ENCODE measurements around the gene GNRHR. TPM values are rescaled to one million over a fixed set of nuclear protein-coding genes. Genes with fewer than 3 reads are reported as not detected.

The GNRHR gene
- total and polyA plus RNA-seq, 2 of the 4 experiments (the other 2 are of a cell fraction) = not detected

GRCh38 chr4:67751260-67751659 lies 2.9 kb downstream of the GNRHR start:
- no peak overlapping the region for H2BK20ac ChIP-seq (ENCODE audit: low read depth, low read length)
- no peak overlapping the region for H3K14ac ChIP-seq (replicated peaks; ENCODE audit: low read depth, low read length)
- H3K9me1 ChIP-seq (ENCODE audit: insufficient read depth, low read length) = no peaks in the 10 kb centered on the region; the same call in 1 of the 2 replicates
- H4K91ac ChIP-seq (ENCODE audit: insufficient read depth, low read depth, low read length) = no peak overlapping the region
- ChIA-PET POLR2A (ENCODE audit: unreplicated experiment) (no interaction called here), CTCF (no interaction called here)
- no peaks in the 10 kb centered on the region for H3K79me1 ChIP-seq (ENCODE audit: low read depth in 1 of 2, low read length in 2 of 2)
- in situ Hi-C loops (cut with MboI; ENCODE audit: low sequenced_read_pairs) (no loop called here), dilution Hi-C loops (cut with HindIII; ENCODE audit: low sequenced_read_pairs, unreplicated experiment) (no loop called here), intact Hi-C loops (cut with micrococcal nuclease) (no loop called here)
- no peaks in the 10 kb centered on the region for H3K36me3 ChIP-seq (ENCODE audit: control insufficient read depth, insufficient read depth, low read length)
- H2AK5ac ChIP-seq (ENCODE audit: low read depth, low read length) = no peak overlapping the region
- no peak overlapping the region for H3K23ac ChIP-seq (ENCODE audit: low read depth, low read length)
- no peak overlapping the region for H2AFZ ChIP-seq (replicated peaks; ENCODE audit: low read length, poor library complexity)
- H3K4me2 ChIP-seq (ENCODE audit: low read depth, low read length) = no peak overlapping the region
- no peaks in the 10 kb centered on the region for H4K20me1 ChIP-seq (ENCODE audit: insufficient read depth, low read length)
- TF ChIP-seq NFE2L2 (IDR thresholded peaks at IDR 0.05; ENCODE audit: low read depth, low read length) = no peak
- TF ChIP-seq FOS (IDR thresholded peaks at IDR 0.05; ENCODE audit: low read depth, low read length) = peak; percentile 44; the same call in 1 of the 2 replicates
- no peak overlapping the region for H3K27ac ChIP-seq (ENCODE audit: insufficient read depth, low read length)
- H2BK5ac ChIP-seq (ENCODE audit: low read depth, low read length, poor library complexity, severe bottlenecking) = no peak overlapping the region
- BruUV-seq (replicated peaks) = no TSS peak
- H4K8ac ChIP-seq (ENCODE audit: low read depth in 2 of 2, low read length in 2 of 2) = no peak overlapping the region
- DNase-seq = peak; percentile 51
- no peak overlapping the region for H2AK9ac ChIP-seq (replicated peaks; ENCODE audit: low read depth, low read length, poor library complexity)
- no peaks in the 10 kb centered on the region for H3K4me1 ChIP-seq (ENCODE audit: control insufficient read depth, insufficient read depth, low read length)
- no peak overlapping the region for H2BK15ac ChIP-seq (ENCODE audit: low read depth, low read length)
- H4K5ac ChIP-seq (ENCODE audit: low read depth, low read length) = no peak overlapping the region
- H3K9ac ChIP-seq (ENCODE audit: low read depth, low read length) = no peak overlapping the region
- WGBS, 2 experiments (ENCODE audit: extremely low coverage in 2 of 2, insufficient read length in 1 of 2) = no CpG with 5 or more reads among the region's 1 CpG
- H3K9me3 ChIP-seq (ENCODE audit: control insufficient read depth, insufficient read depth, low read length) = no peaks in the 10 kb centered on the region
- no peak overlapping the region for H3K4ac ChIP-seq (ENCODE audit: low read depth, low read length)
- no peak overlapping the region for H2BK120ac ChIP-seq (ENCODE audit: low read depth, low read length)
- no peak overlapping the region for H3K4me3 ChIP-seq (ENCODE audit: insufficient read depth, low read depth, low read length)
- H3K18ac ChIP-seq (ENCODE audit: low read depth, low read length) = no peak overlapping the region
- peak; percentile 61 for ATAC-seq (ENCODE audit: low read depth)
- H3K27me3 ChIP-seq (ENCODE audit: control insufficient read depth, insufficient read depth, low read length) = no peaks in the 10 kb centered on the region
- no peak overlapping the region for H3K56ac ChIP-seq (ENCODE audit: extremely low read depth, insufficient read depth, low read length)

Data from IMR-90 (cell line).